Measurements from ENCODE around the gene PAPSS1. TPM values are rescaled to one million over a fixed set of nuclear protein-coding genes. Genes with fewer than 3 reads are reported as not detected.

PAPSS1 gene
- polyA plus RNA-seq, 1 donor from 2014 or later, result 216 TPM

GRCh38 chr4:107619066-107619465 is 101.0 kb downstream of the PAPSS1 start:
- Histone ChIP-seq H3K36me3 (ENCODE audit: insufficient read depth, low read length) (no peaks in the 10 kb centered on the region), H4K20me1 (ENCODE audit: insufficient read depth) (no peaks in the 10 kb centered on the region), H3K4me3 (ENCODE audit: low read length) (no peak overlapping the region), H3K9me3 (ENCODE audit: low read length) (no peaks in the 10 kb centered on the region), H3K9me2 (ENCODE audit: insufficient read depth, low read length) (no peaks in the 10 kb centered on the region), H3K9ac (ENCODE audit: low read length) (no peak overlapping the region), H3K27ac (ENCODE audit: low read length) (no peak overlapping the region), H2AFZ (ENCODE audit: low read depth, low read length) (no peak overlapping the region), H3K27me3 (ENCODE audit: insufficient read depth, low read depth, low read length) (no peaks in the 10 kb centered on the region), H3F3A (ENCODE audit: insufficient read depth, low read length, poor library complexity, severe bottlenecking) (no peaks in the 10 kb centered on the region), H3K4me2 (ENCODE audit: low read length) (no peak overlapping the region), H3K79me2 (replicated peaks; ENCODE audit: insufficient read depth, low read length) (no peaks in the 10 kb centered on the region)
- no peak for TF ChIP-seq EZH2 (IDR thresholded peaks at IDR 0.05; ENCODE audit: borderline replicate concordance, insufficient read depth, low read length, poor library complexity, severe bottlenecking)
- TF ChIP-seq EP300 (conservative IDR thresholded peaks at IDR 0.05; ENCODE audit: poor library complexity, severe bottlenecking), result no peak
- TF ChIP-seq SMC3 (conservative IDR thresholded peaks at IDR 0.05; ENCODE audit: poor library complexity), result no peak
- no peak for TF ChIP-seq REST (IDR thresholded peaks at IDR 0.05; ENCODE audit: borderline replicate concordance)
- no peak for TF ChIP-seq CTCF (IDR thresholded peaks at IDR 0.05; ENCODE audit: poor library complexity, severe bottlenecking)
- no peak for TF ChIP-seq POLR2AphosphoS5 (IDR thresholded peaks at IDR 0.05)
- no peak for TF ChIP-seq MXI1 (conservative IDR thresholded peaks at IDR 0.05; ENCODE audit: poor library complexity, severe bottlenecking)
- TF ChIP-seq RAD21 (conservative IDR thresholded peaks at IDR 0.05), result no peak
- no peak for TF ChIP-seq TAF1 (IDR thresholded peaks at IDR 0.05; ENCODE audit: low read depth)

- Histone ChIP-seq H3K9me3 (ENCODE audit: low read length) (no peaks in the 10 kb centered on the region), H3K27ac (ENCODE audit: low read length) (no peak overlapping the region), H2AFZ (ENCODE audit: low read depth, low read length) (no peak overlapping the region), H3K4me2 (ENCODE audit: low read length) (no peak overlapping the region), H3K4me3 (ENCODE audit: low read length) (no peak overlapping the region), H3K36me3 (ENCODE audit: insufficient read depth, low read length) (no peaks in the 10 kb centered on the region), H3K79me2 (replicated peaks; ENCODE audit: insufficient read depth, low read length) (no peaks in the 10 kb centered on the region), H3F3A (ENCODE audit: insufficient read depth, low read length, poor library complexity, severe bottlenecking) (no peaks in the 10 kb centered on the region), H3K27me3 (ENCODE audit: insufficient read depth, low read depth, low read length) (no peaks in the 10 kb centered on the region), H3K9me2 (ENCODE audit: insufficient read depth, low read length) (no peaks in the 10 kb centered on the region), H4K20me1 (ENCODE audit: insufficient read depth) (no peaks in the 10 kb centered on the region), H3K9ac (ENCODE audit: low read length) (no peak overlapping the region)
- no peak for TF ChIP-seq RAD21 (conservative IDR thresholded peaks at IDR 0.05)
- no peak for TF ChIP-seq REST (IDR thresholded peaks at IDR 0.05; ENCODE audit: borderline replicate concordance)
- no peak for TF ChIP-seq CTCF (IDR thresholded peaks at IDR 0.05; ENCODE audit: poor library complexity, severe bottlenecking)
- TF ChIP-seq EP300 (conservative IDR thresholded peaks at IDR 0.05; ENCODE audit: poor library complexity, severe bottlenecking), result no peak
- TF ChIP-seq POLR2AphosphoS5 (IDR thresholded peaks at IDR 0.05), result no peak
- TF ChIP-seq SMC3 (conservative IDR thresholded peaks at IDR 0.05; ENCODE audit: poor library complexity), result no peak
- no peak for TF ChIP-seq MXI1 (conservative IDR thresholded peaks at IDR 0.05; ENCODE audit: poor library complexity, severe bottlenecking)
- no peak for TF ChIP-seq TAF1 (IDR thresholded peaks at IDR 0.05; ENCODE audit: low read depth)
- no peak for TF ChIP-seq EZH2 (IDR thresholded peaks at IDR 0.05; ENCODE audit: borderline replicate concordance, insufficient read depth, low read length, poor library complexity, severe bottlenecking)
These were observed 101.4 kb downstream of the PAPSS1 start for GRCh38 chr4:107618656-107619055.

Data from neural cell (in vitro differentiated cells).